ES-I3 (cell line): Measurements from ENCODE around the gene SCN3A.

Experiments used
- H3K36me3 ChIP-seq: 2 replicates; pipeline ENCODE4 v1.6.1; 2013; ENCODE audit warnings: mild to moderate bottlenecking, low read length, control low read depth, moderate library complexity; ENCODE audit not compliant: insufficient read depth
- H3K4me1 ChIP-seq: 2 replicates; pipeline ENCODE4 v1.6.1; 2013; ENCODE audit warnings: mild to moderate bottlenecking, control low read depth, low read length; ENCODE audit not compliant: insufficient read depth
- H3K9ac ChIP-seq: 2 replicates; pipeline ENCODE4 v1.6.1; 2013; ENCODE audit warnings: low read depth, mild to moderate bottlenecking, low read length, moderate library complexity
- H3K9me3 ChIP-seq: 2 replicates; pipeline ENCODE4 v1.6.1; 2013; ENCODE audit warnings: mild to moderate bottlenecking, low read length, moderate library complexity; ENCODE audit not compliant: control insufficient read depth, insufficient read depth

The SCN3A gene

DNA sequence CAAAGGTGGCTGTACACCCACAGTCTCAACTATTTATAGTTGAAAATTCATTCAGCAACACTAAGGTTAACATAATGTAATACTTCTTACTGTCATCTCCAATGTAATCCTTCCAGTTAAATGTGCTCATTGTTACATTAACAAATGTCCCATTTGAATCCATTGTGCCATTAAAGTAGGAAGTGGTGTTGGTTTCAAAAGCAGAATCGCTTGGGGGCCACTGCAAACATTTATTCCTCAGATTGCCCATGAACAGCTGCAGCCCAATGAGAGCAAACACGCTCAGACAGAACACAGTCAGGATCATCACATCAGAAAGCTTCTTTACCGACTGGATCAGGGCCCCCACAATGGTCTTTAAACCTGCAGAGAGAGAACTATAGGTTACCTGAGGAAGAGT lies 41.4 kb downstream of the SCN3A start:
- Histone ChIP-seq H3K9ac (no peak overlapping the region), H3K36me3 (no peaks in the 10 kb centered on the region), H3K4me1 (no peaks in the 10 kb centered on the region), H3K9me3 (no peaks in the 10 kb centered on the region)

DNA sequence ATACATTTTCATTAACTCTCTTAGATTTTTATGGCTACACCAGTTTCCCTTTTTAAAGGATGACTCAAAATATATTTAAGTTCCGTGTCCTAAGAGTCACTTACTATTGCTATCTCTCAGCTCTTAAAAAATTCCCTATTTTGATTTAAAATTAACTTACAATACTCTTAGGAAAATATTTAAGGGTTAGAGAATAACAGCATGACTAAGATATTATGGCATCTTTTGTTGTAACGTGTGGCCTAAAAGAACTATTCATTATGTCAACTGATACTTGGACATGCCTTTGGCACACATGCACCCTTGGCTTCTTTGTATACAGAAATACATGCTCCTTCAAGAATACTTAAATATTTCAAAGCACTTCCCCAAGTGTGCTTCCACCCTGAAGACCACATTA lies 42.3 kb downstream of the SCN3A start:
- no peaks in the 10 kb centered on the region for H3K9me3 ChIP-seq
- H3K36me3 ChIP-seq: no peaks in the 10 kb centered on the region
- no peaks in the 10 kb centered on the region for H3K4me1 ChIP-seq
- no peak overlapping the region for H3K9ac ChIP-seq

DNA sequence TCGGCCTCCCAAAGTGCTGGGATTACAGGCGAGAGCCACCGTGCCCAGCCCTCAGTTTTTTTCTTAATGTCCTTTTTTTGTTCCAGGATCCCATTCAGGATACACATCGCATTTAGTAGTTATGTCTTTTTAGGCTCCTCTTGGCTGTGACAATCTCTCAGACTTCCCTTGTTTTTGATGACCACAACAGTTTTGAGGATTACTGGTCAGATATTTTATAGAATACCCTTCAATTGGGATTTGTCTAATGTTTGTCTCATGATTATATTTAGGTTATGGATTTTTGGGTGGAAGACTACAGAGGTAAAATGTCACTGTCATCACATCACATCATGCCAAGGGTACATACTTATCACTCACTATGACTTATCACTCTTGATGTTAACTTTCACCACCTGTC lies 46.7 kb downstream of the SCN3A start:
- Histone ChIP-seq H3K36me3 (no peaks in the 10 kb centered on the region), H3K9ac (no peak overlapping the region)

DNA sequence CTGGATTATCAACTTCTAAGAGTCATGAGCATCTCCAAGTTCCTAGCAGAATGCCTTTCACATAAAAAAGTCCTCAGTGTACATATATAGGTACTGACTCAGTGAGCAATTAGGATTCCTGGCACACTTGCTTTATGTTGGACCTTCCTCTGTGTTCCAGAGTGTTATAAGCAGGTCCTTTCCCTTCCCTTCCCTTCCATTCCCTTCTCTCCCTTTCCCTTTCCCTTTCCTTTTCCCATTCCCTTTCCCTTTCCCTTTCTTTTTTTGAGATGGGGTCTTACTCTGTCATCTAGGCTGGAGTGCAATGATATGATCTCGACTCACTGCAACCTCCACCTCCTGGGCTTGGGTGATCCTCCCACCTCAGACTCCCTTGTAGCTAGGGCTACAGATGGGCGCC lies 48.7 kb downstream of the SCN3A start:
- H3K9ac ChIP-seq: no peak overlapping the region
- no peaks in the 10 kb centered on the region for H3K9me3 ChIP-seq
- H3K4me1 ChIP-seq: no peaks in the 10 kb centered on the region
- H3K36me3 ChIP-seq: no peaks in the 10 kb centered on the region

More for the DNA sequence above, 46.7 kb downstream of the SCN3A start:
- Histone ChIP-seq H3K9me3 (no peaks in the 10 kb centered on the region), H3K4me1 (no peaks in the 10 kb centered on the region)

DNA sequence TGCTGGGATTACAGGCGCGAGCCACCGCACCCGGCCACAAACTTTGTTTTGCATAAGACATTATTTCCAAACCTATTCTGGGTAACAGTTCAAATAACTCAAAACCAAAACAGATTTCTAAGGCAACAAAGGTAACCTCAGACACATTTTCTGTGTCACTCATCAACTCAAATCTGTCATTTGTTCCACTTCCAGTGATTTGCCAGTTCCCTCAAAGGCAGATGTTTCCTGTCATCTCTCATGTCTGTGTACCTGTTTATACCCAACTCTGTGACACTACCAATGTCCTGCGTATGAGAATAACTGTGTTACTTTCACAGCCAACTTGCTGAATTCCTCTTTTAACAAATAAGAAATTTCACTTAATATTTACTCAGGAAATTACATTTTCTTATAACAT lies 54.4 kb downstream of the SCN3A start:
- Histone ChIP-seq H3K36me3 (no peaks in the 10 kb centered on the region), H3K9me3 (no peaks in the 10 kb centered on the region), H3K9ac (no peak overlapping the region), H3K4me1 (no peaks in the 10 kb centered on the region)

DNA sequence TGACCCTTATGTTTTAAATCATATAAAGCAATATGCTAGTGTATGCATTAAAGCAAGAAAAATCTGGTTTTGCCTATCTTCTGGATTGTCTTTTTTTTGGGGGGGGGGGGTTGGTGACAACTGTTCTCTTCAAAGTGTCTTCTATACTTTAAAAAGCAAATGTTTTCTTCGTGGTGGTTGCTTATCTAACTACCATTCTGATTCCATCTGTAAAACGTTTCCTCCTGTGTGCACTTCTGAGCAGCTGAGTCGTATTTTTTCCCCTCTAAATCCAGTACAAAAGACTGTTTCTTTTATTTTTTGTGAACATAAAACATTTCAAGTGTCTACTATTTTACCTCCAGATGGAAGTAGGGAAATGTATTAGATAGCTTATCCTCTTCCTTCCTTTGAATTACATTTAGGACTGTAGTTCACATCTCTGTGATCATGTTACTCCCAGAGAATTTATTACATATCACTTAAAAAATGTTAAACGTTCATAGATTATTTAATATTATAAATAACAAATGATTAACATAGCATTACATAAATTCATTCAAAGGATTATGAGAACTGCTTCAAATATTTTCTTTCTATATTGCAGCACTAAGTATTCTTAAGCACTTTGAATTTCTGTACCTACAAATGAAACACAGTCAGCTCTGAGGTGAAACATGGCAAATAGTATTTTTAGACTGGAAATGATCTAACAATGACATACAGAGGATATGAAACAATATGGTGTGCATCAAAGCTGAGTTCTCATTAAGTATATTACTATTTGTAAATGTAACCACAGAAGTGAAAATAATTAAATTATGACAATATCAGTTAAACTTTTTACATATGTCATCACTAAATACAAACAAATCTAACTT lies 56.4 kb downstream of the SCN3A start:
- H3K4me1 ChIP-seq: 0 out of 2 replicates have a peak, but pooled peaks cover 5% of the 10 kb centered on the region
- H3K9ac ChIP-seq: no peak overlapping the region
- no peaks in the 10 kb centered on the region for H3K36me3 ChIP-seq
- no peaks in the 10 kb centered on the region for H3K9me3 ChIP-seq

DNA sequence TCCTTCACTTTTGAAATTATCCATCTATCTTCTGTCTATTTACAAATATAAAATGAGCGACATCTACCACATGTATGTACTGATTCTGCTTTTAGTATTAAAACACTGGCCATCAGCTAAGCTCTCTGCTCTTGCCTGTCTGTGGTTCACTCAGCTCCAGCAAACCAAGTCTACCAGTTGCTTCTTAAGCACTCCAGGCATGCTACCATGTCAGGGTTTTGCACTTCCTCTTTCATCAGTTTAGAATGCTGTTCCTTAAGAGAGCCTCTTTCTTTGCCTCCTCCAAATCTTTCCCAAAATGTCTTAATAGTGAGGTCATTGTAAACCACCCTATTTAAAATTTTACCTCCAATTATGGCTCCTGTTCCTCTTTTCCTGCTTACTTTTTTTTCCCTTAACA lies 59.5 kb downstream of the SCN3A start:
- no peak overlapping the region for H3K9ac ChIP-seq
- peaks cover 16% of the 10 kb centered on the region; the same call in 1 of the 2 replicates for H3K4me1 ChIP-seq
- H3K9me3 ChIP-seq: no peaks in the 10 kb centered on the region
- H3K36me3 ChIP-seq: no peaks in the 10 kb centered on the region

DNA sequence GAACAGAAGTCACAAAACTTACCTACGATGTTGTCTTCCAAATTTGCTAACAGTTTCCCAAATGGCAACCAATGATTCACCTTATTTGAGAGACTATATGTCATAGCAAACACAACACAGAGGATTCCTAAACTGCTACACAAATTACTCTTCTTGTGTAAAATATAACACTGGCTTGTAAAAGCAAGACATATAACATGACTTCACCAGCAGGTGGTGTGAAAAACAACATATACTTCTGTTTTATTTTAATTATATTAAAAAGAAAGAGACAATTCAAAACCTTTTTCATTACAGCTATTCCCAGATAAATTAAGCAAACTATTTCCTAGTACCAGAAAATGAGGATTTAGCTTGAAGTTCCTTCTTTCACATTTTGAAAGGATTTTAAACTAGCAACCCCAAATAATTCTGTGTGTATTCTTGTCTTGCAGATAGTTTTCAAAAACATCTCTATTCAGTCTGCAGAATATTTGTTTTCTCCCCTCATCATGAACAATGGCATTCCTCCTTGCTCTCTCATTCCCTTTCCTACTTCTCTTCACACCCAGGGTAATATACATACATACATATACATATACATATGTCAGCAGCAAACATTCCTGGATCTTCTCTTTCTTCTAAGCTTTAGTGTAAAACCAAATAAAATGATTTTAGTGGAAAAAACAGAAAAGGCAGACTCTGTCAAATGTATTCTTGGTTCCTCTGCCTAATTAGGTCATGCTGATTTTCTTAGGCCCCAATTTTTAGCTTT lies 62.1 kb downstream of the SCN3A start:
- Histone ChIP-seq H3K9me3 (no peaks in the 10 kb centered on the region), H3K9ac (no peak overlapping the region), H3K4me1 (peaks cover 16% of the 10 kb centered on the region; the same call in 1 of the 2 replicates), H3K36me3 (no peaks in the 10 kb centered on the region)

DNA sequence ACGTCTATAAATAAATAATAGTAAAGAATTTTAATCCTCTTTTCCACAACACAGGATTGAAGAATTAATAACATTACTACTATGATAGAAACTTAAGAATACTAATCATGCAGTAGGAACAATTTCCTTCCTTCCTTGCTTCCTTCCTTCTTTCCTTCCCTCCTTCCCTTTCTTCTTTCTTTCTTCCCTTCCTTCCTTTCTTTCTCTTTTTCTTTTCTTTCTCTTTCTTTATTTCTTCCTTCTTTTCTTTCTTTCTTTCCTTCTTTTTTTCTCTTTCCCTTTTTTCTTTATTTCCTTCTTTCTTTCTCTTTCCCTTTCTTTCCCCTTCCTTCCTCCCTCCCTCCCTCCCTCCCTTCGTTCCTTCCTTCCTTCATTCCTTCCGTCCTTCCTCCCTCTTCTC lies 77.6 kb downstream of the SCN3A start:
- no peaks in the 10 kb centered on the region for H3K36me3 ChIP-seq
- no peaks in the 10 kb centered on the region for H3K9me3 ChIP-seq
- H3K4me1 ChIP-seq: no peaks in the 10 kb centered on the region
- H3K9ac ChIP-seq: no peak overlapping the region

DNA sequence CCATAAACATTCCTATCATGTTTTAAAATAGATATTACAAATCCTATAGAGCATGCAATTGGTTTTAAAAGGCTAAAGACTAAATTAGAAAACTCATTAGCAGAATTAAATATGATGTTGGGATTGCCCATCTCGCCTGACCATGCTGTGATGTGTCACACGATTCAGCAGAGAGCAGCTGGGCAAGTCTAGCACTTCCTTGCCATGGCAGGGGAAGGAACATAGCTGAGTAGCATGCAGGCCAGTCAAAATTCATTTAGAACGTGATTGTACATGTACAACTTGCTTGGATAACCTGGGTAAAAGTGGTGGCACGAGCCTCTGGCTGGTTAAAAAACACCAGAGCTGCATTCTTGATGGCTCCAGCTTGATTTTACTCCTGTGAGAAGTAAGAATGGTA lies 81.3 kb downstream of the SCN3A start:
- H3K4me1 ChIP-seq: no peaks in the 10 kb centered on the region
- no peak overlapping the region for H3K9ac ChIP-seq
- H3K36me3 ChIP-seq: no peaks in the 10 kb centered on the region

DNA sequence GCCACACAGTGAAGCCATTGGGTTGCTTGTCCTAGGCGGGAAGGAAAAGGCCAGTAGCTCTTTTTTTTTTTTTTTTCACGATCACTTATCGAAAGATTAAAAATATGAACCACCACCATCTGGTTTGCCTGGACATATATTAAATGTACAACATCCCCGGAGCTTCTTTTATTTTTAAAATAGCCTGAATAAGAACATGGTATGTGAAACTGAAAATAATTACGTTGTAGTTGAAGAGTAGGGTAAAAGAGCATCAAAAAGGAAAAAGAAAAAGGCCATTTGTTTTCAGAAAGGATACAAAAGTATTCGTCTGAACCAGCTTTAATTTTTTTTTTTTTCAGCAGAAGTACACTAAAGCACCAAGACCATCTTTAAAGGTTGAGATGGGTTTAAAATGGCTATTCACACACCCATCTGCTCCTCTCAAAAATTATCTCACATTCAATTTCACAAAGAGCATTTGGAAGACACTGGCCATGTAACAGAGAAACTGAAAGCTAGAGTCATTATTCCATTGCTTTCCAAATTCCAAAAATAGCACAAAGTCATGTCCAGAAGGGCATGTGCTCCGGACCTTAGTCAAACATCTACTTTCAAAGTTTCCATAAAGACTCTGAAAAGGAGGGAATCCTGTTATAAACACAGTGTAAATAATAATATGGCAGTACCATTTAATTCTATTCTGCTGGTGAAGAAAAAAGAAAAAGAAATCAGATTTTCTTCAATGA lies 82.9 kb downstream of the SCN3A start:
- H3K9ac ChIP-seq: no peak overlapping the region
- H3K9me3 ChIP-seq: no peaks in the 10 kb centered on the region
- H3K4me1 ChIP-seq: no peaks in the 10 kb centered on the region
- H3K36me3 ChIP-seq: no peaks in the 10 kb centered on the region

More for the DNA sequence above, 81.3 kb downstream of the SCN3A start:
- H3K9me3 ChIP-seq: no peaks in the 10 kb centered on the region

DNA sequence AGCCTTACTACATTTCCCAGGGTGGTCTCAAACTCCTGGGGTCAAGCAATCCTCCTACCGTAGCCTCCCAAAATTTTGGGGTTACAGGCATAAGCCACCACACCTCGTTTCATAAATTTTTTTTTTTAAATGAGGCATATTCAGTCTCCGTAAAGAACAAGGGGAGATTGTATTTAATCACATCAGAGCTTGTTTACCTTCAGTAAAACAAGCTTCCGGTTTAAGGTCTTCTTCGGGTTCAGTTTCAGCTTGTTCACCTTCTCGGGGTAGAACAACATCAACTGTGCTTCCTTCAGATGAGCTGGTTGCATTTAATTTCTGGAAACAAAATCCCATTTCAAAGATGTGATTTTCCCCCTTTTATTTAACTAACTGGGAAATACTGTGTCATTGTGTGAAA lies 88.6 kb downstream of the SCN3A start:
- H3K4me1 ChIP-seq: peaks cover 8% of the 10 kb centered on the region

DNA sequence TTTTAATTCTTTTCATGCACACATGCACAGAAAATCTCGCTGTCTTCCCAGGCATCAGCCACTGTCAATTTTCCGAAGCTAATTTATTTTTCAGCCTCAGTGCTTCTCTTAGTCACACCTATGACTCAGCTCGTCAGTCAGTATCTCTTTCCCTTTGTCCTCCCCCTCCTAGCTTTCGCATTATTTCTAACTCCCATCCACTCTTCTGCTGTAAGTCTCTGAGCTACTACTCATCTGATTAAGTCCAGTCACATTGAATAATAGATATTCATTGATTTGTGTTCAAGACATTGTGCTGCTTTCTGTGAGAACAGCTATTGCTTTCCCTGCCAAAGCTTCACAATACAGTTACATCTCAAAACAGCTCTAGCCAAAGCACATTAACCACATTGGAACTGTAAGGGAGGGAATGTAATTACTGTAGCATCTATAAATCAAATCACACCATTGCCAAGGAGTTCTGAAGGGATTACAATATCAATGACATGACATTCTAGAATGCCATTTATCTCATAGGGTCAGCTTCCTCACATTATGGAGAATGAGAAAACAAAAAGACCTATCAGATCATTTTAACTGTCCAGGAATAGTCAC lies 89.4 kb downstream of the SCN3A start:
- Histone ChIP-seq H3K36me3 (no peaks in the 10 kb centered on the region), H3K9ac (no peak overlapping the region), H3K9me3 (no peaks in the 10 kb centered on the region), H3K4me1 (peaks cover 8% of the 10 kb centered on the region)

More for the DNA sequence above, 88.6 kb downstream of the SCN3A start:
- no peaks in the 10 kb centered on the region for H3K36me3 ChIP-seq
- H3K9me3 ChIP-seq: no peaks in the 10 kb centered on the region
- H3K9ac ChIP-seq: no peak overlapping the region

DNA sequence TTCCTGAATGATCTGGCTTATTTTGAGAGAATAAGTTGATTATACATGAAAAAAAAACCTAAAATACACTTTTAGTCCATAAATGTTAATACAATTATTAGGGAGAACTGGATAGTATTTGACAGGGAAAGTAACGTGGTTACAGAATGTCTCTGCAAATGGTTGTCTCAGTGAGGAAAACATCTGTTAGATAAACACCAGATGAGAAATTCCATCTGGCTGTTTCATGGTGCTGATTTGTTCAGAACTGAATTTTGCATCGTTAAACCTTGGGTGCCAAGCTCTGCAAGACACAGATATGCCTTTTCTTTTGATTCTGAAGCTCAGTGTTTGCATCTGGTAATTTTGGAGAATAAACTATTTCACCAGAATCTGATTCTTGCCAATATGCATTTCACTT lies 90.4 kb downstream of the SCN3A start:
- Histone ChIP-seq H3K36me3 (no peaks in the 10 kb centered on the region), H3K9me3 (no peaks in the 10 kb centered on the region), H3K9ac (no peak overlapping the region), H3K4me1 (peaks cover 8% of the 10 kb centered on the region)
